Measurements from ENCODE around the gene CCDC89.

The CCDC89 gene

GRCh38 chr11:85709941-85710702, 24.1 kb upstream of the CCDC89 start:
- TF ChIP-seq CTCF (IDR thresholded peaks at IDR 0.05; ENCODE audit: extremely low read depth, insufficient read depth, missing control alignments), result no peak
- in situ Hi-C loops (cut with MboI; ENCODE audit: low pct_unique_long_range_greater_than_20kb, low sequenced_read_pairs, unreplicated experiment), result no loop called here
- DNase-seq (ENCODE audit: low spot score), result no peak

GRCh38 chr11:85705800-85706199, 19.8 kb upstream of the CCDC89 start:
- TF ChIP-seq CTCF (IDR thresholded peaks at IDR 0.05; ENCODE audit: extremely low read depth, insufficient read depth, missing control alignments), result no peak
- no peak for DNase-seq (ENCODE audit: low spot score)
- in situ Hi-C loops (cut with MboI; ENCODE audit: low pct_unique_long_range_greater_than_20kb, low sequenced_read_pairs, unreplicated experiment), result no loop called here

DNA sequence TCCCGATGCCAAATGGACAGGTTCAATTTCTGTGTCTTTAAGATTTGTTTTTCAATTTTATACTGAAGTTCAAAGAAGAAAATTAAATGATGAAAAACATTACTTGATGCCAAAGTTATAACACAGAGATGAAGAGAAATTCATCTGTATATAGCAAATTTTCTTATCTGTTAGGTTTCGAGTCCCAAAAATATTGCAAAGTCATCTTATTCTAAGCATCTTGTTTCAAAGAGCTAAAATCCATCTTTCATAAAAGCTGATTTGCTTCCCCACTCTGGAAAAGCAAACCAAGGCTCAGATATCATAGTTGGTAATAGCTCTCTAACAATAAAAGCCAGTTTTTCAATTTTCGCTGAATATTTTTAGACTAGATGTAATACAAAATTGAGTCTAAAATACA, 19.0 kb upstream of the CCDC89 start:
- in situ Hi-C loops (cut with MboI; ENCODE audit: low pct_unique_long_range_greater_than_20kb, low sequenced_read_pairs, unreplicated experiment), result no loop called here
- TF ChIP-seq CTCF (IDR thresholded peaks at IDR 0.05; ENCODE audit: extremely low read depth, insufficient read depth, missing control alignments), result no peak
- DNase-seq (ENCODE audit: low spot score), result no peak

DNA sequence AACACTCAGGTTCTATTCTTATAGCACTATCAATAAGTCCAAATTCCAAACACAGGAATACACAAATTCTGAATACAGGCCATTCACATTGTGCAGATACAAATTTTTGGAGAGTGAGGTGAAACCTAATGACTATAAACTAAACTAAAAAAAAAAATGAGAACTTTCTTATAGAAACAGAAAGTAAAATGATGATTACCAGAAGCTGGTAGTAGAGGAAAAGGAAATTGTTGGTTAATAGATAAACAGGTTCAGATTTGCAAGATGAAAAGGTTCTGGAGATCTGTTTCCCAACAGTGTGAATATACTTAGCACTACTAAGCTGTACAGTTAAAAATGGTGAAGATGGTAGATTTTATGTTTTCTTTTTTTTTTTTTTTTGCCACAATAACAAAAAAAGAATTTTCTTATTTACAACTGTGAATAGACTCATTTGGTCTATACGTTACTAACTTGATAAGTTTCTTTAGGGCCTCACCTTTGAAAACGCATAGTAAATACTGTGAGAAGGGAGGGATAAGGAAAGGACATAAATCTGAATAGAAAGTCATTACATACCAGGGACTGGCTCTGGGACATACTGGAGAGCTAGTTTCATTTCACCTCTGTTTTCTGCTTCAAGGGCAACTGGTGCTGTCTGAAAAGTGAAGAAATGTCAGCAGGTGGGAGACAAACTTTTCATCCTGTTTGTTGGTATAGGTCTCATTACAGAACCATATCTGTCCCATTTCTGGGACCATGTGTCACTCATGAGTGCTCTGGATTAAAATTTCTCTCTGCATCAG, 14.2 kb upstream of the CCDC89 start:
- TF ChIP-seq CTCF (IDR thresholded peaks at IDR 0.05; ENCODE audit: extremely low read depth, insufficient read depth, missing control alignments), result no peak
- in situ Hi-C loops (cut with MboI; ENCODE audit: low pct_unique_long_range_greater_than_20kb, low sequenced_read_pairs, unreplicated experiment), result no loop called here
- no peak for DNase-seq (ENCODE audit: low spot score)

- DNase-seq (ENCODE audit: low spot score), result no peak
- no peak for TF ChIP-seq CTCF (IDR thresholded peaks at IDR 0.05; ENCODE audit: extremely low read depth, insufficient read depth, missing control alignments)
- in situ Hi-C loops (cut with MboI; ENCODE audit: low pct_unique_long_range_greater_than_20kb, low sequenced_read_pairs, unreplicated experiment), result no loop called here
Measured at GRCh38 chr11:85698195-85698594, 12.2 kb upstream of the CCDC89 start.

DNA sequence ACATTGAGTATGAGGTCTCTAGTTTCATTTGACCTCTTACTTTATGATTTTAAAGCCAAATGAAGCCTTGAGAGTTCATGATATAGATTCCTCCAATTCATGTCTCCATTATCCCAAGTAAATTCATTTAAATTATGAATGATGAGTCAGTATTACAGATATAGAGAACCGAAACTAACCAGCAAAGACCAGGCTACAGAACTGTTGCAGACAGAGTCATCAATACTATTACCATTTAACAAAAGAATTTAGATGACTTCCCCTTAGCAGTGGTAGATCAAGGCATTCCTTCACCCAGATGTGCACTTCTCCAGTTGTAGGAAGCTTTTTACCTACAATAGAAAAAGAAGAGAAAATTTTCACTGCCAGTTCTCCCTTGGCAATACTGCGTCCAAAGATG, 11.8 kb upstream of the CCDC89 start:
- DNase-seq (ENCODE audit: low spot score), result no peak
- in situ Hi-C loops (cut with MboI; ENCODE audit: low pct_unique_long_range_greater_than_20kb, low sequenced_read_pairs, unreplicated experiment), result no loop called here
- TF ChIP-seq CTCF (IDR thresholded peaks at IDR 0.05; ENCODE audit: extremely low read depth, insufficient read depth, missing control alignments), result no peak

All from GM13977 (cell line).